LNCAP (cell line): Measurements from ENCODE around the gene CDH24.

Source experiments
- TF ChIP-seq, protein P1 (sequence below): fragments of 450-650 bp; IDR thresholded peaks from 2 replicates; pipeline ENCODE4 v1.5.1; 2017; ENCODE audit warnings: mild to moderate bottlenecking

CDH24 gene

DNA sequence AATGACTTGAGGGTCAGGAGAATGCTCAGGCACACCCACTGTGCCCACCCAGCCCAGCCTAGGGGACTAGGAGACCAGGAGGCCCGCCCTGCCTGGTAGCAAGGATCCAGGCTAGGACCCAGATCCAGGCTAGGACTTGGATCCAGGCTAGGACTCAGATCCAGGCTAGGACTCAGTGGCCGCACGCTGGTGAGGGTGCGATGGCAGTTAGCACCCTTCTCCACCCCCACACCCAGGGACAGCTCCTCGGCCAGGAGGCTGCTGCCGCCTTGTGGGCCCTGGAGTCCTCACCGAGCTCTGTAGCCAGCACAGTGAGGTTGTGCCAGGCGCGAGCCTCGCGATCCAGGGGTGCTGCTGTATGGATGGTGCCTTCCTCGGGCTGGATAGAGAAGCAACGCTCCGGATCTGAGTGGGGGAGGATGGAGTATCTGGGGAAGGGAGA lies 5.1 kb downstream of the CDH24 start:
- TF ChIP-seq, protein P1, sequence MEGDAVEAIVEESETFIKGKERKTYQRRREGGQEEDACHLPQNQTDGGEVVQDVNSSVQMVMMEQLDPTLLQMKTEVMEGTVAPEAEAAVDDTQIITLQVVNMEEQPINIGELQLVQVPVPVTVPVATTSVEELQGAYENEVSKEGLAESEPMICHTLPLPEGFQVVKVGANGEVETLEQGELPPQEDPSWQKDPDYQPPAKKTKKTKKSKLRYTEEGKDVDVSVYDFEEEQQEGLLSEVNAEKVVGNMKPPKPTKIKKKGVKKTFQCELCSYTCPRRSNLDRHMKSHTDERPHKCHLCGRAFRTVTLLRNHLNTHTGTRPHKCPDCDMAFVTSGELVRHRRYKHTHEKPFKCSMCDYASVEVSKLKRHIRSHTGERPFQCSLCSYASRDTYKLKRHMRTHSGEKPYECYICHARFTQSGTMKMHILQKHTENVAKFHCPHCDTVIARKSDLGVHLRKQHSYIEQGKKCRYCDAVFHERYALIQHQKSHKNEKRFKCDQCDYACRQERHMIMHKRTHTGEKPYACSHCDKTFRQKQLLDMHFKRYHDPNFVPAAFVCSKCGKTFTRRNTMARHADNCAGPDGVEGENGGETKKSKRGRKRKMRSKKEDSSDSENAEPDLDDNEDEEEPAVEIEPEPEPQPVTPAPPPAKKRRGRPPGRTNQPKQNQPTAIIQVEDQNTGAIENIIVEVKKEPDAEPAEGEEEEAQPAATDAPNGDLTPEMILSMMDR: no peak

- TF ChIP-seq, protein P1: no peak
Observed at GRCh38 chr14:23051141-23052057, 5.9 kb downstream of the CDH24 start.

- TF ChIP-seq, protein P1: no peak
Observed at GRCh38 chr14:23049011-23049410, 8.3 kb downstream of the CDH24 start.

DNA sequence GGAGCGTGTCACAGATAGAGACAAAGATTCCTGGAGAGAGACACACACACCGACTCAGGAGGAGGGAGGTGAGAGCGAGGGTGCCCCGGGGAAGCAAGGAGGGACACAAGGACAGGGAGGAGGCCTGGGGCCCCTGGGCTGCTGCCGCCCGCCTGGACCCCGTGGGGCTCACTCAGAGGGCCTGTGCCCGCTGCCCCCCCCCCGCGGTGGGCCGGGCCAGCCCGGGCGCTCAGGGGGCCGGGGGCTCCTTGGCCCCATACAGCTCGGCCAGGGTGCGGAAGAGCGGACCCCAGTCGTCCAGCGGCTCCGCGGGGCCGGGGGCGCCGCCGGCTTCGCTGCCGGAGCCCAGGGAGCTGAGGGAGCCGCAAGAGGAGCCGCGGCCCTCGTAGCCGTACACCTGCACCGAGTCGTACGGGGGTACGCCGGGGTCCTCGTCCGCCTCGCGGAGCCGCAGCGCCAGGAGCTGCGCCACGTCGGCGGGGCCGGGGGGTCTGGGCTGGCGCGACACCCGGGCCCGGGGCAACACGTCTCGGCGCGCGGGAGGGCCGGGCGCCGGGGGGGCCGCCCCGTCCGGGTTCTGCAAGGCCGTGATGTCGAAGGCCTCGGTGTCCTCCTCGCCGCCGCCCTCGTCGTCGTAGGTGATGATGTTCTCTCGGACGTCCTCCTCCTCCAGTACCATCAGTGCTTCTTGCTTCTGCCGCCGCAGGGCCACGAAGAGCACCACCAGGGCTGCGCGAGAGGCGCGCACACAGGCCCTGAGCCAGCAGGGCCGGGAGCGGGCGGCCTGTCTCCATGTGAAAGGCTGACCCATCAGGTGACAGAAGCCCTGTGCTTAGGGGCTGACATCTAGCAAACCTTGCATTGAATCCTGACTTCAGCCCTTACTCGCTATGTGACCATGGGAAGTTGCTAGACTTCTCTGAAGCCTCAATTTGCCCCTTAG lies 9.3 kb downstream of the CDH24 start:
- TF ChIP-seq, protein P1: no peak

GRCh38 chr14:23047034-23047634 lies 10.2 kb downstream of the CDH24 start:
- TF ChIP-seq, protein P1: no peak

GRCh38 chr14:23045419-23046357 lies 11.6 kb downstream of the CDH24 start:
- TF ChIP-seq, protein P1: no peak
